Putamen (tissue), 1 donor: ENCODE measurements around the gene BTBD6.

Experiments
- DNase-seq: peaks from one replicate; pipeline ENCODE4 v3.0.0-alpha.2; 2016; ENCODE audit warnings: low spot score

BTBD6 gene

GRCh38 chr14:105248368-105249181, at the start of gene BTBD6:
Gene BTBD6, plus strand, starts transcription at chr14:105248533. Its CDS starts 179 bp downstream, at chr14:105248712.
- peak; percentile 85 for DNase-seq

GRCh38 chr14:105198588-105198987, 49.7 kb upstream of the BTBD6 start:
- no peak for DNase-seq

GRCh38 chr14:105199093-105199492, 49.2 kb upstream of the BTBD6 start:
- no peak for DNase-seq

DNA sequence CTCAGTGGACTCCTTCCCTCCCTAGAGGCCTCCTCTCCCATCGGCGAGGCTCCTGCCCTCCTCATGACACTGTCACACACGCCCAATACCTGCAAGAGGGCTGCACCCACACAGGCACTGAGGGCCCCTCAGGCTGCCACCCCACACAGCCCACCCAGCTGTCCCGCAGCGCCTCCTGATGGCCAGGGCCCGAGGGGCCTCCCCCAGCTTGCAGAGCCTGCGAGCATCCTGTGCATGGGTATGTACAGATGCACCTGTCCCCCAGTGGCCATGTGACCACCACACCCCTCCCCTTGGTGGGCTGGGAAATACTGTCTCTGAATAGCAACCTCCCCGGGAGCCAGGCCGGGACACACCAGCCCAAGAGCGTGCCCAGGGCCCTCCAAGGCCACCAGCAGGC, 48.3 kb upstream of the BTBD6 start:
- no peak for DNase-seq

DNA sequence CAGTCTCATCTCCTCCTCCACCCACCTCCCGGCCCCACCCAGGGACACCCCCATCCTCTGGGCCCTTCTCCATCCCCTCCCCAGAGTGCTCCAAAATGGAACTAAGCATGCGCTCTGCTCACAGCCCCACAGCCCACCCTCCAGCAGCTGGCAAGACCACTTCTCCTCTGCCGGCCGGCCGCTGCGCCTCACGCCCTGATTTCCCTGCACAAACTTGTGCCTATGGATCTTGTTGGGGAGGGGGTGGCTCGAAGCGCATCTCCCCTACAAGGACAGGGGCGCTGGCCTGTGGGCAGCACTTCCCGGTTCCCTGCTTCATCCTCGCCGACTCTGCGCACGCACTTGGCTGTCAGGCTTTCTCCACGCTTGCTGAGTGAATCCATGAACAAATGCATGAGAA, 47.7 kb upstream of the BTBD6 start:
- DNase-seq = no peak

- no peak for DNase-seq
These were observed 47.0 kb upstream of the BTBD6 start for GRCh38 chr14:105201156-105201924.

DNA sequence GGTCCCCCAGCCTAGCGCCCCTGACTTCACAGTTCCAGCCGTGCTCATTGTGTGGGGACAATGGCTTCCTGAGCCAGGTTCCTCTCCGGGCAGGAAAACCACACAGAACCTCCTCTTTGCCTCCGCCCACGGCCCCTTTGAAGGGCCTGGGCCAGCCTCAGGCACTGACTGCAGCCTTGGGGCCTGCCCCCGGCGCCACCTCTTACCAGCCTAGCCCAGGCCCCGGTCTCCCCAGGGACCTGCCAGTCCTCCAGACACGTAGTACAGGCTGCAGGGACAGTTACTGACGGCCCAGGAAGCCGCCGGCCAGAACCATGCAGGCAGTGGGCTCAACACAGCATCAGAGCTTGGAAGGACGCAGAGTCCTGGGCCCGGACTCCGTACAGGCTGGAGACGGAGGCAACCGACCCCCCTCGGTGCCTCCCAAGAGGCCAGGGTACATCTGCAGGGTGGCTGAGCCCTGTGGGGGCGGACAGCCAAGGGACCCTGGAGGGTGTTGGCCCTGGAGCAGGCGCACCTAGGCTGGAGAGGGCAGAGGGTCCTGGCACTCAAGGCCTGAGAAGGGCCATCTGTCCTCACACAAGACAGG, 46.3 kb upstream of the BTBD6 start:
- no peak for DNase-seq

GRCh38 chr14:105203057-105203531, 45.2 kb upstream of the BTBD6 start:
- DNase-seq = no peak

DNA sequence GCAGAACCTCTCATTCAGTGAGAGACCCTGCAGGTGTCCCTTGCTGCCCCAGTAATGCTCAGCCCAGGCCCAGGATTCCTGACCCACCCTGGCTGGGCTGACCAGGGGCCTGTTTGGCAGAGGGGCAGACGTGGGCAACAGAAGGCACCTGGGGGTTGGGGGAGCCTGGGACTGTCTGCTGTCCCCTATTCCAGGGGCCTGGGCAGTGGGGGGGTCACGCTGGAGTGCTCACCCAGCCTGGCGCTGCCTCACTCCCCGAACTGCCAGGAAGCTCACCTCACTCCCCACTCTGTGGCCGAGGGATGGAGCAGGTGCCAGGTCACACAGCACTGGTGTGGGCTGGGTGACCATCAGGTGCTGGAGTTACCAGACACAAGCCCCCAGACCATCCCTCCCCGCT, 44.6 kb upstream of the BTBD6 start:
- no peak for DNase-seq

- DNase-seq = no peak
These were observed 44.0 kb upstream of the BTBD6 start for GRCh38 chr14:105204206-105204930.

DNA sequence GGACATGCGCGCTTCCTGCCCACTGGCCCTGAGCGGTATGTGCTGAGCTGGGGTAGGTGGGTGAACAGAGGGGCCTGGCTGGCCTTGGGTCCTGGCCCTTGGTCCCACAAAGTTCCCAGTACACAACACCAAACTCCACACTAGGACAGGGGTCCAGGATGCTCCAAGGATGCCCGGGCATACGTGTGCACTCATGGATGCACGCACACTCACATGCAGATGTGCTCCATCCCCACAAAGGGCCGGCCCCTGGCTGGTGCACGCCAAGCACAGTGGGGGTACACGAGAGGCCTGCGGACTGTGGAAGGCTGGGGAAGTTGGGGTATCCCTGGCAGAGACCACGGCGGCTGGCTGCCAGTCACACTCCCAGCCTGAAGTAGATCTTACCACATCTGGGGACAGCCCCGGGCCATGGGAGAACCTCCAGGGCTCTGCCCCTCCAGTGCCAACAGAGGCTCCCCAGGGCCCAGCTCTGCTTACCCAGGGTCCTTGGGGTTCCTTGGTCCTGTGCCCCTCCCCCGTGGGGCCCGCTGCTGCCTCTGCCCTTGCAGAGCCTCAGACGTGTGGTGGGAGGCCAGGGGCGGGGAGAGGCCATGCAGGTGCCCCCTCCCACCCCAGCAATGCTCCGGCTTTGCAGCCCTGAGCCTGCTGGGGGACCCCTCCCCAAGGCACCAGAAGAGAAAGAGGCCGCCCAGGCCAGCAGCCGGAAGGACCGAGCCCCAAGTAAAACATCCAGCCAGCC, 43.2 kb upstream of the BTBD6 start:
- no peak for DNase-seq

GRCh38 chr14:105205673-105206208, 42.6 kb upstream of the BTBD6 start:
- no peak for DNase-seq

- DNase-seq = no peak
These were observed 41.5 kb upstream of the BTBD6 start for GRCh38 chr14:105206873-105207272.

DNA sequence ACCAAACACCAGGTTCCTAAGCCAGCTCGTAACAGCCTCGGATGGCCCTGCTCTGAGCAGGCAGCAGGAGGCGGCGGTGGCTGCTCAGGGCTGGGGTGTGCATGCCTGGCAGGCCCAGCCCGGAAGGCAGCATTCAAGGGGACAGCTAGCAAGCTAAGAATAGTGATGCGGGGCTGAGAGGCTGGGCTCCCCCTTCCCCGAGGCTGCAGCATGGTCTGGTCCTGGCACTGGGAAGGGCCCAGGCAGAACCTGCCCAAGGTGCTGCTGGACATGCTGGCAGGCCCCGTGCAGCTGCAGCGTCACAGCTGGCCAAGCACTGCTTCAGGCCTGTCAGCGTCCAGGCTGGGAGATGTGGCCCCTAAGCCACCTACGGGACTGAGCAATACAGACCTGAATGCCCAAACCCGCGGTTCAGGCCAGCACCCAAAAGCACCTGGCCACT, 40.9 kb upstream of the BTBD6 start:
- DNase-seq = no peak

- no peak for DNase-seq
These were observed 40.2 kb upstream of the BTBD6 start for GRCh38 chr14:105207996-105208737.

DNA sequence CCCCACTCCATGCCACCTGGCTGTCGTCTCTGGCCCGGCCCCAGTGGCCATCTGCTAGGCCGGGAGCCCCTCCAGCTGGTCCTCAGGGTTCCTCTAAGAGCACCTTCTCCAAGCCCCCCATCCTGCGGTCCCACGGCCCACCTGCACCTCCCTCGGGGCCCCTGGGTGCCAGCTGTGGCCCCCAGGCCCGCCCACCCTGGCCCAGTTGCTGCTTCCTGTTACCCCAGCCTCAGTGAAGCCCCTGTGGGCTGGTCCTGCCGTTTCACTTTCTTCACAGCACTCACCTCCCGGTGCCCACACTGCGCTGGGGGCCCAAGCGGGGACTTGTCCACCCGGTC, 39.6 kb upstream of the BTBD6 start:
- no peak for DNase-seq

GRCh38 chr14:105209091-105209490, 39.2 kb upstream of the BTBD6 start:
- no peak for DNase-seq

DNA sequence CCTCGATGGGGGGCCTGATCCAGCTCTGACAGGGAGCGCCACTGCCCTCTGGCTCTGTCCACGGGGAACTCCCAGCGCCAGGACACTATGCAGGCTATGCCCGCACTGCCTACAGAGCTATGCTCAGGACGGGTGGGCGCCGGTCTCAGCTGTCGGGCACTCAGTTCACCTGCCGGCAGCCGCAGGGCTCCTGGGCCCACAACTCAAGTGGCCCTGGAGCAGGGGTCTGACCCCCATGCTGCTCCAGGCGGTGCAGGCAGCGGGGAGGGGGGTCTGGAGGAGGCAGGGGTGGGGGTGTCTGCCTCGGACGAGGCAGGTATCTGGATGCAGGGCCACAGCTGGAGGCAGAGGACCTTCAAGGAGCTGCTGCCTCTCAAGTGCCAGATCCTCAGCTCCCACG, 38.7 kb upstream of the BTBD6 start:
- no peak for DNase-seq

DNA sequence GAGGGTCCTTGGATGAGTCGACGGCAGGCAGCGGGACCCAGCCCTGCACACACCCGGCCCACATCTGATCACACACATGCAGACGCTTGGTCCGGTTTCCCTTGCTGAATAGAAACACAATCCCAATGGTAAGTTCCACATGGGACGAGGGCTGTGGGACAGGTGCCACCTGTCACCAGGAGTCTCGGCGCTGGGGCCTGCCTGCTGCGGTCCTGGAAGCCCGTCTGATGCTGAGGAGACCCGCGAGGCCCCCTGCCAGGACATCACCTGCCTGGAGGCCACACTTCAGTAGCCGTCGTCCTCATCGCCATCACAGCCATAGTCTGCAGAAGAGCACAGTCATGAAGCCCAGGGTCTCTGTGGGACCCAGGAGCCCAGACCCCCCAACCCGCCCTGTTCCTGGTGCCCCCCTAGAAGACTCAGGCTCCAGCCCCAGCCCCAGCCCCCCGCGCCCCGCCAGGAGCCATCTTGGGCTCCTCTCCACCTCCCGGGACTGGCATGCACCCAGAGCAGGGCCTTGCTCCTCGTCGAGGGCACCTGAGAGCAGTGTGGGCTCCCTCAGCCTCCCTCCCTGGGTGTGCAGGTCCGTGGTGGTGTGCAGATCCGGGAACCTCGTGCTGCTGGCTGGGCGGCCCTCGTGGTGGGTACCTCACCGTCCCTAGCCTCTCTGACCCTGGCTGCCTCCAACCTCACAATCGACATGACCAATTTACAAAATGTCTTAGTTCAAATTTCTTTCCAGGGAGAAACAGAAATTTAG, 37.9 kb upstream of the BTBD6 start:
- no peak for DNase-seq
